ENCODE data around the gene TIMP2. TPM values are rescaled to one million over a fixed set of nuclear protein-coding genes. Genes with fewer than 3 reads are reported as not detected.

The TIMP2 gene
- total and polyA plus RNA-seq, 2 of the 13 experiments (the other 11 are each of a cell fraction or from before 2014, with no cell fraction given), result 3.8 to 8.5 TPM

DNA sequence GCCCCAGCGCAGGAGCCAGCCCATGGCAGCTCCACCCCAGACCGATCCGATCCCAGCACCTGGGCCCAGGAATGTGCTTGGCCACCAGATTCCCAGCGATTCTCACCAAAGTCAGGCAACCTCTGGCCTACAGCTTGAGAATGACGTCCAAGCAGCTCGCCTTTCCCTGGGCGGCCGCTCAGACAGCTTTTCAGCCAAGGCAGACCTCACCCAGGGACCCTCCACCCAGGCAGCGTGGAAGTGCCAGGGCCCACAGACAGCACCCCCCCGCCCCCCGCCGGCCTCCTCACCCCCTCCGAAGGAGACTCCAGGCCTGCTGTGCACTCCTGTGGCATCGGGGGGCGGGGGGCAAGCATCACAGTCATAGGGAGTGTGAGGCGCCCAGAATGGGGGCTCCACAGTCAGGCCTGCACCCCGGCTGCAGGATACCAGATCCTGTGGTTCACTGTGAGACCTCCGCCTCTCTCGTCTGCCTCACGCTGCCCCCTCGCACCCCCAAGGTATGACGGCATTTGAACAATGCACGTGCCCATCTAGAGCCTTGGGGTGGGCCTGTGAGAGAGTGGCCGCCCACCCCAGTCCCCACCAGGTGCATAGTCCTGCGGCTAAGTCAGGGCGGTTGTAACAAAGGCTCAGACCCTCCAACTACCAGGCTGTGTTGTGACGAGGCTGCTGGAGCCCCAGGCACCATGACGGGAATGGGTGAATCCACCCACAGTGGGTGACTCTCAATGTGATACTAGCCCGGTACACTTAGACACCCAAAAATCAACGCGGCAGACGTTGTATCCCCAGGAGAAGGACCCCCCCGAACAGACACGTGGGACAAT is 28.1 kb downstream of the TIMP2 start (continued):
- TF ChIP-seq, protein P1, sequence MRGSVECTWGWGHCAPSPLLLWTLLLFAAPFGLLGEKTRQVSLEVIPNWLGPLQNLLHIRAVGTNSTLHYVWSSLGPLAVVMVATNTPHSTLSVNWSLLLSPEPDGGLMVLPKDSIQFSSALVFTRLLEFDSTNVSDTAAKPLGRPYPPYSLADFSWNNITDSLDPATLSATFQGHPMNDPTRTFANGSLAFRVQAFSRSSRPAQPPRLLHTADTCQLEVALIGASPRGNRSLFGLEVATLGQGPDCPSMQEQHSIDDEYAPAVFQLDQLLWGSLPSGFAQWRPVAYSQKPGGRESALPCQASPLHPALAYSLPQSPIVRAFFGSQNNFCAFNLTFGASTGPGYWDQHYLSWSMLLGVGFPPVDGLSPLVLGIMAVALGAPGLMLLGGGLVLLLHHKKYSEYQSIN (CRISPR knock-in tag; IDR thresholded peaks at IDR 0.05; ENCODE audit: borderline replicate concordance), result no peak
- TF ChIP-seq ZNF678 (CRISPR knock-in tag; IDR thresholded peaks at IDR 0.05) (no peak), NFKBIZ (CRISPR knock-in tag; IDR thresholded peaks at IDR 0.05) (no peak), IRF2 (CRISPR knock-in tag; IDR thresholded peaks at IDR 0.05) (no peak)

- Histone ChIP-seq H3K36me3 (replicated peaks in 1 of 2; ENCODE audit: control insufficient read depth in 1 of 2, insufficient read depth in 2 of 2, low read length in 2 of 2) (no peaks in the 10 kb centered on the region; a peak in 3 of 5 replicates), H3K27ac (ENCODE audit: extremely low read length, insufficient read depth, low read length) (no peak overlapping the region), H3K9me3 (ENCODE audit: low read length) (no peaks in the 10 kb centered on the region), H3K4me2 (ENCODE audit: low read depth, low read length) (no peak overlapping the region), H4K20me1 (ENCODE audit: insufficient read depth, low read length) (no peaks in the 10 kb centered on the region), H3K4me1 (ENCODE audit: insufficient read depth, low read length) (0 out of 2 replicates have a peak, but pooled peaks cover 6% of the 10 kb centered on the region), H3K4me3 (replicated peaks in 1 of 3; ENCODE audit: insufficient read depth in 1 of 3, low read depth in 2 of 3, low read length in 3 of 3) (no peak overlapping the region), H3K27me3 (ENCODE audit: control insufficient read depth in 1 of 2, insufficient read depth in 2 of 2, low read length in 2 of 2) (no peaks in the 10 kb centered on the region), H3K79me2 (ENCODE audit: insufficient read depth, low read length) (no peaks in the 10 kb centered on the region), H2AFZ (ENCODE audit: low read length) (no peak overlapping the region), H3K9ac (ENCODE audit: insufficient read depth, low read depth, low read length) (no peak overlapping the region)
- in situ Hi-C loops (cut with HindIII; ENCODE audit: extremely low pct_ligation_motif_present, low pct_unique_long_range_greater_than_20kb) (no loop called here), intact Hi-C loops (cut with micrococcal nuclease; ENCODE audit: unreplicated experiment) (no loop called here)
- DNase-seq (ENCODE audit: low spot score), result no peak
- FAIRE-seq, result no peak
- 89% methylated on average over 19 of the region's 20 CpGs for WGBS (ENCODE audit: low lambda C conversion rate)
- CTCF ChIA-PET (ENCODE audit: low intra/inter-chr PET ratio, low total read pairs), result no interaction called here
- no TSS peak for BruUV-seq (replicated peaks)
- POLR2A ChIA-PET, result no interaction called here
- ATAC-seq, result no peak
- no peak for TF ChIP-seq GFI1 (CRISPR knock-in tag; IDR thresholded peaks at IDR 0.05; ENCODE audit: borderline replicate concordance)
- no peak for TF ChIP-seq MLLT10 (CRISPR knock-in tag; IDR thresholded peaks at IDR 0.05)
These were observed 28.9 kb downstream of the TIMP2 start for GRCh38 chr17:78896091-78896833.
